H9 (cell line): ENCODE results near the gene NUDT14. TPM values are rescaled to one million over a fixed set of nuclear protein-coding genes. Genes with fewer than 3 reads are reported as not detected.

Experiments
- DNase-seq: peaks from one replicate; pipeline ENCODE4 v3.0.0-alpha.2; 2017
- H2AFZ ChIP-seq: one replicate; pipeline ENCODE4 v1.6.1; 2013; ENCODE audit warnings: mild to moderate bottlenecking, low read length, control low read depth, moderate library complexity
- H2AK5ac ChIP-seq: 2 replicates; pipeline ENCODE4 v1.6.1; 2013; ENCODE audit warnings: low read length, control low read depth, mixed read lengths; ENCODE audit not compliant: insufficient read length
- H2BK120ac ChIP-seq: one replicate; pipeline ENCODE4 v1.6.1; 2013; ENCODE audit warnings: low read depth, mild to moderate bottlenecking, low read length, control low read depth, inconsistent platforms; ENCODE audit not compliant: poor library complexity, severe bottlenecking
- H2BK12ac ChIP-seq: 2 replicates; pipeline ENCODE4 v1.6.1; 2013; ENCODE audit warnings: low read length, control low read depth, mixed read lengths, low read depth; ENCODE audit not compliant: insufficient read length
- H2BK15ac ChIP-seq: 2 replicates; pipeline ENCODE4 v1.6.1; 2013; ENCODE audit warnings: low read depth, low read length, control low read depth
- H2BK20ac ChIP-seq: one replicate; pipeline ENCODE4 v1.6.1; 2013; ENCODE audit warnings: low read depth, mild to moderate bottlenecking, low read length, control low read depth, inconsistent platforms; ENCODE audit not compliant: poor library complexity, severe bottlenecking
- H2BK5ac ChIP-seq: 2 replicates; pipeline ENCODE4 v1.6.1; 2013; ENCODE audit warnings: low read length, control low read depth, mixed read lengths; ENCODE audit not compliant: insufficient read length
- H3K14ac ChIP-seq: 2 replicates; pipeline ENCODE4 v1.6.1; 2013; ENCODE audit warnings: low read length, control low read depth; ENCODE audit not compliant: insufficient read depth
- H3K18ac ChIP-seq: 2 replicates; pipeline ENCODE4 v1.6.1; 2013; ENCODE audit warnings: low read depth, mild to moderate bottlenecking, mixed read lengths, low read length, control low read depth; ENCODE audit not compliant: insufficient read length
- H3K23ac ChIP-seq: 2 replicates; pipeline ENCODE4 v1.6.1; 2013; ENCODE audit warnings: low read length, control low read depth, mixed read lengths, low read depth; ENCODE audit not compliant: insufficient read length
- H3K23me2 ChIP-seq: 2 replicates; pipeline ENCODE4 v1.6.1; 2013; ENCODE audit warnings: low read depth, mild to moderate bottlenecking, mixed read lengths, low read length, control low read depth; ENCODE audit not compliant: insufficient read length, poor library complexity, severe bottlenecking
- H3K27ac ChIP-seq: 2 replicates; pipeline ENCODE4 v1.5.1; 2013; ENCODE audit warnings: low read length, control low read depth, mixed read lengths, low read depth; ENCODE audit not compliant: insufficient read length
- H3K27me3 ChIP-seq: 2 replicates; pipeline ENCODE4 v1.6.1; 2013; ENCODE audit warnings: low read length, control low read depth, inconsistent platforms; ENCODE audit not compliant: insufficient read depth
- H3K4ac ChIP-seq: 2 replicates; pipeline ENCODE4 v1.6.1; 2013; ENCODE audit warnings: low read depth, mild to moderate bottlenecking, control low read depth, inconsistent platforms, low read length, moderate library complexity
- H3K4me1 ChIP-seq: 2 replicates; pipeline ENCODE4 v1.6.1; 2013; ENCODE audit warnings: low read length, control low read depth, inconsistent platforms; ENCODE audit not compliant: insufficient read depth
- H3K4me2 ChIP-seq: 2 replicates; pipeline ENCODE4 v1.6.1; 2013; ENCODE audit warnings: low read length, control low read depth, mixed read lengths; ENCODE audit not compliant: insufficient read length, insufficient read depth
- H3K56ac ChIP-seq: 2 replicates; pipeline ENCODE4 v1.6.1; 2013; ENCODE audit warnings: low read depth, mild to moderate bottlenecking, mixed read lengths, low read length, control low read depth; ENCODE audit not compliant: insufficient read length
- H3K79me1 ChIP-seq: 2 replicates; pipeline ENCODE4 v1.6.1; 2013; ENCODE audit warnings: low read depth, mild to moderate bottlenecking, moderate library complexity, low read length, control low read depth, inconsistent platforms; ENCODE audit not compliant: insufficient read depth, poor library complexity, severe bottlenecking
- H3K79me2 ChIP-seq: 2 replicates; pipeline ENCODE4 v1.6.1; 2013; ENCODE audit warnings: low read length, control low read depth, inconsistent platforms; ENCODE audit not compliant: insufficient read depth
- H3K9ac ChIP-seq: 2 replicates; pipeline ENCODE4 v1.6.1; 2013; ENCODE audit warnings: low read length, control low read depth, mixed read lengths; ENCODE audit not compliant: insufficient read length; ENCODE audit errors: extremely low read depth
- H3K9me3 ChIP-seq: one replicate; pipeline ENCODE4 v1.6.1; 2013; ENCODE audit warnings: low read depth, low read length, inconsistent platforms; ENCODE audit not compliant: control insufficient read depth
- H3T11ph ChIP-seq: one replicate; pipeline ENCODE4 v1.6.1; 2013; ENCODE audit warnings: mild to moderate bottlenecking, low read length, control low read depth, inconsistent platforms
- H4K20me1 ChIP-seq: one replicate; pipeline ENCODE4 v1.6.1; 2013; ENCODE audit not compliant: control insufficient read depth, insufficient read length, insufficient read depth
- H4K5ac ChIP-seq: 2 replicates; pipeline ENCODE4 v1.6.1; 2013; ENCODE audit warnings: low read depth, mild to moderate bottlenecking, mixed read lengths, low read length, control low read depth; ENCODE audit not compliant: insufficient read length
- H4K8ac ChIP-seq: replicated peaks from 2 replicates; pipeline ENCODE4 v1.6.1; 2013; ENCODE audit warnings: low read length, control low read depth, mixed read lengths, low read depth; ENCODE audit not compliant: insufficient read length
- H4K91ac ChIP-seq: 2 replicates; pipeline ENCODE4 v1.6.1; 2013; ENCODE audit warnings: low read depth, mild to moderate bottlenecking, moderate library complexity, mixed read lengths, low read length, control low read depth; ENCODE audit not compliant: insufficient read length
- H3K27ac Mint-ChIP-seq, 3 experiments: 2 replicates in 2 of 3; 3 replicates in 1 of 3; pipeline ENCODE4 v1.8.0; 2020 to 2021; ENCODE audit warnings: mixed read lengths in 3 of 3, mild to moderate bottlenecking in 1 of 3, moderate library complexity in 1 of 3
- H3K27me3 Mint-ChIP-seq: 2 replicates; pipeline ENCODE4 v1.8.0; 2021; ENCODE audit warnings: low read depth, mild to moderate bottlenecking, moderate library complexity, mixed read lengths
- H3K36me3 Mint-ChIP-seq, 3 experiments: 2 replicates in 2 of 3; 3 replicates in 1 of 3; pipeline ENCODE4 v1.8.0; 2020 to 2021; ENCODE audit warnings: low read depth in 3 of 3, mixed read lengths in 3 of 3; ENCODE audit not compliant: insufficient read depth in 1 of 3
- H3K4me1 Mint-ChIP-seq, 2 experiments: 2 replicates each; pipeline ENCODE4 v1.8.0; 2020; ENCODE audit warnings: mixed read lengths in 2 of 2
- H3K4me3 Mint-ChIP-seq, 2 experiments: 2 replicates in 1 of 2; 3 replicates in 1 of 2; pipeline ENCODE4 v1.8.0; 2020 to 2021; ENCODE audit warnings: mild to moderate bottlenecking in 2 of 2, mixed read lengths in 2 of 2, moderate library complexity in 1 of 2
- H3K9me3 Mint-ChIP-seq, 2 experiments: 2 replicates in 1 of 2; 3 replicates in 1 of 2; pipeline ENCODE4 v1.8.0; 2020; ENCODE audit warnings: mild to moderate bottlenecking in 2 of 2, mixed read lengths in 2 of 2, moderate library complexity in 1 of 2
- CTCF ChIP-seq: fragments of 200-600 bp; sonication (generic); conservative IDR thresholded peaks from 3 replicates; pipeline ENCODE4 v1.8.0; 2021; ENCODE audit warnings: antibody characterized with exemption, mild to moderate bottlenecking
- WGBS: extraction: QIAGEN DNeasy Blood & Tissue Kit; methylation state at CpG from one replicate; pipeline ENCODE4 v1.1.7; 2013; ENCODE audit warnings: missing lambda C conversion rate, low lambda C conversion rate, mixed read lengths; ENCODE audit not compliant: insufficient read length; ENCODE audit errors: extremely low coverage; 5-methylcytosine and 5-hydroxymethylcytosine counted together
- total RNA-seq: library from RNA; stranded (reverse); gene quantifications from 2 replicates; pipeline ENCODE4 v1.2.1, GENCODE V29; 2021

The NUDT14 gene
- total RNA-seq, 1 experiment from 2014 or later, result 41.1 TPM

GRCh38 chr14:105138551-105139111 lies 42.5 kb downstream of the NUDT14 start:
- Mint-ChIP-seq H3K9me3 (peaks cover 7 to 17% of the 10 kb centered on the region in 2 experiments), H3K27me3 (no peaks in the 10 kb centered on the region; the same call in none of the 2 replicates), H3K4me3 (no peak overlapping the region), H3K36me3 (peaks cover 0 to 19% (median 10%) of the 10 kb centered on the region in 3 experiments; a peak in 4 of 7 replicates), H3K27ac (no peak overlapping the region), H3K4me1 (peaks cover 0 to 4% of the 10 kb centered on the region in 2 experiments; a peak in 1 of 4 replicates)
- H3K79me2 ChIP-seq, result no peaks in the 10 kb centered on the region
- no peak overlapping the region for H2BK5ac ChIP-seq
- H2BK12ac ChIP-seq, result no peak overlapping the region
- WGBS, result no CpG with 5 or more reads among the region's 15 CpGs
- H3K9ac ChIP-seq, result no peak overlapping the region
- H3K27me3 ChIP-seq, result no peaks in the 10 kb centered on the region
- H2AFZ ChIP-seq, result no peak overlapping the region
- H3K4ac ChIP-seq, result no peak overlapping the region
- H4K8ac ChIP-seq, result no peak overlapping the region
- no peak overlapping the region for H4K91ac ChIP-seq
- no peak for TF ChIP-seq CTCF
- no peaks in the 10 kb centered on the region for H4K20me1 ChIP-seq
- H3K27ac ChIP-seq, result no peak overlapping the region
- no peaks in the 10 kb centered on the region for H3K9me3 ChIP-seq
- H3K14ac ChIP-seq, result no peak overlapping the region; the same call in 1 of the 2 replicates
- no peak overlapping the region for H4K5ac ChIP-seq
- H2AK5ac ChIP-seq, result no peak overlapping the region
- no peak overlapping the region for H3T11ph ChIP-seq
- no peak overlapping the region for H3K18ac ChIP-seq
- no peak for DNase-seq
- no peak overlapping the region for H3K56ac ChIP-seq
- no peaks in the 10 kb centered on the region for H3K4me1 ChIP-seq
- H2BK120ac ChIP-seq, result no peak overlapping the region
- H2BK15ac ChIP-seq, result no peak overlapping the region
- no peaks in the 10 kb centered on the region for H3K23me2 ChIP-seq
- H3K79me1 ChIP-seq, result no peaks in the 10 kb centered on the region
- H3K23ac ChIP-seq, result no peak overlapping the region
- no peak overlapping the region for H2BK20ac ChIP-seq
- H3K4me2 ChIP-seq, result no peak overlapping the region
